Occipital lobe (tissue), 2 donors: ENCODE data around the gene CHST15. TPM values are rescaled to one million over a fixed set of nuclear protein-coding genes. Genes with fewer than 3 reads are reported as not detected.

Source experiments
- DNase-seq: peaks from one replicate; lab custom pipeline; 2025; lab: John Stamatoyannopoulos, UW
- total RNA-seq: library from RNA; depleted of rRNA; stranded (reverse); fragments of >200 nt; gene quantifications from one replicate; pipeline ENCODE4 v1.2.3, GENCODE V29; 2014

CHST15 gene
- total RNA-seq, 1 donor from 2014 or later = 58.6 TPM

- no peak for DNase-seq
Observed at GRCh38 chr10:124012991-124013390, 80.4 kb downstream of the CHST15 start.

GRCh38 chr10:124012583-124012982, 80.8 kb downstream of the CHST15 start:
- no peak for DNase-seq

GRCh38 chr10:124012066-124012465, 81.3 kb downstream of the CHST15 start:
- DNase-seq = no peak

GRCh38 chr10:124011464-124011863, 81.9 kb downstream of the CHST15 start:
- DNase-seq = no peak

- no peak for DNase-seq
Observed at GRCh38 chr10:124010563-124011131, 82.8 kb downstream of the CHST15 start.

GRCh38 chr10:124010024-124010423, 83.4 kb downstream of the CHST15 start:
- no peak for DNase-seq

GRCh38 chr10:124009231-124010015, 84.0 kb downstream of the CHST15 start:
- DNase-seq = no peak

GRCh38 chr10:124008681-124009080, 84.7 kb downstream of the CHST15 start:
- DNase-seq = no peak

- DNase-seq = no peak
Observed at GRCh38 chr10:124008187-124008586, 85.2 kb downstream of the CHST15 start.

GRCh38 chr10:124007773-124008145, 85.6 kb downstream of the CHST15 start:
- no peak for DNase-seq

- no peak for DNase-seq
Observed at GRCh38 chr10:124007102-124007772, 86.2 kb downstream of the CHST15 start.

GRCh38 chr10:124006526-124006925, 86.9 kb downstream of the CHST15 start:
- DNase-seq = no peak

- DNase-seq = no peak
Observed at GRCh38 chr10:124005991-124006392, 87.4 kb downstream of the CHST15 start.

- no peak for DNase-seq
Observed at GRCh38 chr10:124005091-124005490, 88.3 kb downstream of the CHST15 start.

GRCh38 chr10:124004663-124005004, 88.8 kb downstream of the CHST15 start:
- DNase-seq = no peak

- DNase-seq = no peak
Observed at GRCh38 chr10:124003871-124004662, 89.3 kb downstream of the CHST15 start.

- DNase-seq = no peak
Observed at GRCh38 chr10:124003481-124003870, 89.9 kb downstream of the CHST15 start.

- no peak for DNase-seq
Observed at GRCh38 chr10:124003070-124003419, 90.4 kb downstream of the CHST15 start.

- DNase-seq = no peak
Observed at GRCh38 chr10:124002391-124003069, 90.9 kb downstream of the CHST15 start.

- no peak for DNase-seq
Observed at GRCh38 chr10:124001391-124002148, 91.8 kb downstream of the CHST15 start.

- no peak for DNase-seq
Observed at GRCh38 chr10:124000792-124001201, 92.6 kb downstream of the CHST15 start.
